Prostate gland (tissue), 2 donors: Measurements from ENCODE around the gene ZNFX1.

ENCODE experiments used
- POLR2A ChIP-seq: fragments of 450-650 bp; IDR thresholded peaks from one replicate; pipeline ENCODE4 v1.6.1; 2016; ENCODE audit warnings: antibody characterized with exemption, mild to moderate bottlenecking
- TF ChIP-seq, protein P1 (sequence below), 4 experiments: fragments of 200-600 bp in 2 of 4; fragments of 450-650 bp in 2 of 4; sonication (generic) in 2 of 4; IDR thresholded peaks; 1 replicate in 3 of 4; 2 replicates in 1 of 4; pipeline ENCODE4 v1.5.1; 2016 to 2019; ENCODE audit warnings: antibody characterized with exemption in 4 of 4, mild to moderate bottlenecking in 2 of 4, moderate library complexity in 2 of 4

DNA sequence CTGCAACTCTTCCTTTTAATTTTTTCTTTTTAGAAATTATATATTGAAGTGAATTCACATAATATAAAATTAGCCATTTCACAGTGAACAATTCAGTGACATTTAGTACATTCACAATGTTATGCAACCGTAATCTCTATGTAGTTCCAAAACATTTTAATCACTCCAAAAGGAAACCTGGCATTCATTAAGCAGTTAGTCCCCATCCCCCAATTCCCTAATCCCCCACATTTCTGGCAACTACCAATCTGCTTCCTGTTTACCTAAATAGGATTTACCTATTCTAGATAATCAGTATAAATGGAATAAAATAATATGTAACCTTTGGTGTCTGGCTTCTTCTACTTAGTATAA lies 67.1 kb downstream of the ZNFX1 start:
- TF ChIP-seq, protein P1, sequence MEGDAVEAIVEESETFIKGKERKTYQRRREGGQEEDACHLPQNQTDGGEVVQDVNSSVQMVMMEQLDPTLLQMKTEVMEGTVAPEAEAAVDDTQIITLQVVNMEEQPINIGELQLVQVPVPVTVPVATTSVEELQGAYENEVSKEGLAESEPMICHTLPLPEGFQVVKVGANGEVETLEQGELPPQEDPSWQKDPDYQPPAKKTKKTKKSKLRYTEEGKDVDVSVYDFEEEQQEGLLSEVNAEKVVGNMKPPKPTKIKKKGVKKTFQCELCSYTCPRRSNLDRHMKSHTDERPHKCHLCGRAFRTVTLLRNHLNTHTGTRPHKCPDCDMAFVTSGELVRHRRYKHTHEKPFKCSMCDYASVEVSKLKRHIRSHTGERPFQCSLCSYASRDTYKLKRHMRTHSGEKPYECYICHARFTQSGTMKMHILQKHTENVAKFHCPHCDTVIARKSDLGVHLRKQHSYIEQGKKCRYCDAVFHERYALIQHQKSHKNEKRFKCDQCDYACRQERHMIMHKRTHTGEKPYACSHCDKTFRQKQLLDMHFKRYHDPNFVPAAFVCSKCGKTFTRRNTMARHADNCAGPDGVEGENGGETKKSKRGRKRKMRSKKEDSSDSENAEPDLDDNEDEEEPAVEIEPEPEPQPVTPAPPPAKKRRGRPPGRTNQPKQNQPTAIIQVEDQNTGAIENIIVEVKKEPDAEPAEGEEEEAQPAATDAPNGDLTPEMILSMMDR (IDR thresholded peaks at IDR 0.05), result no peak
- no peak for TF ChIP-seq POLR2A
